B cell (primary cell): Measurements from ENCODE around the gene C1QTNF12. TPM values are rescaled to one million over a fixed set of nuclear protein-coding genes. Genes with fewer than 3 reads are reported as not detected.
A peak's percentile ranks its signal among the peaks of the same experiment; 100 is the strongest.

Source experiments
- ATAC-seq: fragments of 200-7000 bp; cut with Tn5 transposase; one replicate; pipeline ENCODE4 v1.10.0; 2021; ENCODE audit warnings: low read depth, mild to moderate bottlenecking, moderate number of reproducible peaks, moderate library complexity
- CTCF ChIA-PET: fragments of 350-600 bp; sonication (Branson Sonifier 250); formaldehyde crosslinking; loops from one replicate; lab custom pipeline; 2021; ENCODE audit warnings: antibody characterized with exemption, inconsistent platforms; lab: Charles Lee
- POLR2A ChIA-PET: fragments of 350-600 bp; sonication (Branson Sonifier 250); formaldehyde crosslinking; loops from one replicate; lab custom pipeline; 2021; ENCODE audit warnings: antibody characterized with exemption; lab: Charles Lee
- DNase-seq: peaks from one replicate; pipeline ENCODE4 v3.0.0; 2013
- H2AFZ ChIP-seq: 2 replicates; pipeline ENCODE4 v1.6.1; 2012; ENCODE audit warnings: mild to moderate bottlenecking, low read depth, low read length; ENCODE audit not compliant: insufficient read depth, poor library complexity, severe bottlenecking
- H3K27ac ChIP-seq, 2 donors: 1 replicate in 1 of 2; 2 replicates in 1 of 2; pipeline ENCODE4 v1.5.1; 2012 to 2013; ENCODE audit warnings: low read length in 2 of 2, mild to moderate bottlenecking in 2 of 2, moderate library complexity in 1 of 2
- H3K27me3 ChIP-seq, 4 experiments: fragments of 200-600 bp in 1 of 4; sonication (generic) in 1 of 4; replicated peaks in 1 of 4; 1 replicate in 2 of 4; 2 replicates in 2 of 4; pipeline versions ENCODE4 v1.6.1 to v1.7.0; 2013 to 2016; ENCODE audit warnings: low read length in 3 of 4, mild to moderate bottlenecking in 2 of 4, mixed read lengths in 1 of 4, moderate library complexity in 1 of 4; ENCODE audit not compliant: insufficient read depth in 4 of 4, control insufficient read depth in 3 of 4; ENCODE audit errors: control extremely low read depth in 1 of 4
- H3K36me3 ChIP-seq, 2 experiments: replicated peaks in 1 of 2; 1 replicate in 1 of 2; 2 replicates in 1 of 2; pipeline versions ENCODE4 v1.6.1 to v1.7.1; 2013; ENCODE audit warnings: low read length in 1 of 2; ENCODE audit not compliant: insufficient read depth in 2 of 2, control insufficient read depth in 1 of 2; ENCODE audit errors: control extremely low read depth in 1 of 2, extremely low read depth in 1 of 2
- H3K4me1 ChIP-seq, 2 donors: fragments of 200-600 bp in 1 of 2; sonication (generic) in 1 of 2; 1 replicate in 1 of 2; 2 replicates in 1 of 2; pipeline versions ENCODE4 v1.5.1 to v1.6.1; 2013 to 2017; ENCODE audit warnings: low read length in 2 of 2; ENCODE audit not compliant: control insufficient read depth in 2 of 2, insufficient read depth in 2 of 2
- H3K4me2 ChIP-seq: replicated peaks from 2 replicates; pipeline ENCODE3; 2012; ENCODE audit warnings: mild to moderate bottlenecking, low read depth, low read length; ENCODE audit not compliant: poor library complexity, severe bottlenecking
- H3K4me3 ChIP-seq, 5 experiments: fragments of 200-600 bp in 1 of 5; sonication (generic) in 1 of 5; 1 replicate in 3 of 5; 2 replicates in 2 of 5; pipeline versions ENCODE4 v1.5.1 to v1.7.0; 2011 to 2016; ENCODE audit warnings: low read length in 4 of 5, mild to moderate bottlenecking in 4 of 5, low read depth in 2 of 5, control low read depth in 1 of 5, moderate library complexity in 1 of 5; ENCODE audit not compliant: insufficient read depth in 1 of 5; ENCODE audit errors: control extremely low read depth in 1 of 5, extremely low read depth in 1 of 5
- H3K79me2 ChIP-seq: fragments of 200-600 bp; sonication (generic); one replicate; pipeline ENCODE4 v1.6.0; 2016; ENCODE audit warnings: low read length; ENCODE audit not compliant: control insufficient read depth, insufficient read depth
- H3K9ac ChIP-seq: fragments of 200-600 bp; sonication (generic); 2 replicates; pipeline ENCODE4 v1.6.1; 2017; ENCODE audit warnings: mild to moderate bottlenecking, low read length, moderate library complexity
- H3K9me3 ChIP-seq, 3 donors: one replicate each; pipeline versions ENCODE4 v1.6.1 to v1.7.1; 2013; ENCODE audit warnings: low read length in 2 of 3; ENCODE audit not compliant: control insufficient read depth in 2 of 3, insufficient read depth in 1 of 3; ENCODE audit errors: control extremely low read depth in 1 of 3
- H4K20me1 ChIP-seq: 2 replicates; pipeline ENCODE4 v1.6.0; 2012; ENCODE audit warnings: mild to moderate bottlenecking, low read length; ENCODE audit not compliant: insufficient read depth, control insufficient read depth, poor library complexity, severe bottlenecking
- H3K27ac Mint-ChIP-seq: one replicate; pipeline ENCODE4 v1.8.0; 2021; ENCODE audit warnings: mixed read lengths
- H3K27me3 Mint-ChIP-seq: one replicate; pipeline ENCODE4 v1.8.0; 2021; ENCODE audit warnings: mixed read lengths
- H3K4me1 Mint-ChIP-seq: one replicate; pipeline ENCODE4 v1.8.0; 2021; ENCODE audit warnings: mixed read lengths
- H3K4me3 Mint-ChIP-seq: one replicate; pipeline ENCODE4 v1.8.0; 2021; ENCODE audit warnings: mixed read lengths
- H3K9me3 Mint-ChIP-seq: one replicate; pipeline ENCODE4 v1.8.0; 2022; ENCODE audit warnings: mixed read lengths; ENCODE audit not compliant: insufficient read depth
- EZH2 ChIP-seq: IDR thresholded peaks from 2 replicates; pipeline ENCODE4 v1.6.1; 2012; ENCODE audit warnings: borderline replicate concordance, low read depth, mild to moderate bottlenecking, moderate library complexity, low read length; ENCODE audit not compliant: insufficient read depth, poor library complexity, severe bottlenecking
- WGBS: methylation state at CpG from one replicate; pipeline ENCODE4 v1.1.5; 2013; ENCODE audit warnings: missing lambda C conversion rate; ENCODE audit not compliant: insufficient coverage; 5-methylcytosine and 5-hydroxymethylcytosine counted together
- intact Hi-C: fragments of 100-400 bp; cut with micrococcal nuclease; formaldehyde crosslinking; loops from one replicate; pipeline ENCODE4 v1.10.0; 2022
- polyA plus RNA-seq: library from polyadenylated mRNA; depleted of rRNA; stranded (reverse); fragments of >200 nt; gene quantifications from 2 replicates; pipeline ENCODE4 v1.2.3, GENCODE V29; 2012
- total RNA-seq, 2 donors: library from RNA; stranded (reverse); fragments of 120-200 nt in 1 of 2; gene quantifications; 1 replicate in 1 of 2; 2 replicates in 1 of 2; pipeline versions ENCODE4 v1.2.3 to v1.2.4, GENCODE V29; 2013 to 2022
- TF ChIP-seq, protein P1 (sequence below): fragments of 200-600 bp; IDR thresholded peaks from one replicate; pipeline ENCODE4 v1.8.0; 2022; ENCODE audit warnings: antibody characterized with exemption, mild to moderate bottlenecking

C1QTNF12 gene
- total and polyA plus RNA-seq, 2 donors (not counting 1 experiment from before 2014, with no cell fraction given), result 1.2 to 3.2 TPM

DNA sequence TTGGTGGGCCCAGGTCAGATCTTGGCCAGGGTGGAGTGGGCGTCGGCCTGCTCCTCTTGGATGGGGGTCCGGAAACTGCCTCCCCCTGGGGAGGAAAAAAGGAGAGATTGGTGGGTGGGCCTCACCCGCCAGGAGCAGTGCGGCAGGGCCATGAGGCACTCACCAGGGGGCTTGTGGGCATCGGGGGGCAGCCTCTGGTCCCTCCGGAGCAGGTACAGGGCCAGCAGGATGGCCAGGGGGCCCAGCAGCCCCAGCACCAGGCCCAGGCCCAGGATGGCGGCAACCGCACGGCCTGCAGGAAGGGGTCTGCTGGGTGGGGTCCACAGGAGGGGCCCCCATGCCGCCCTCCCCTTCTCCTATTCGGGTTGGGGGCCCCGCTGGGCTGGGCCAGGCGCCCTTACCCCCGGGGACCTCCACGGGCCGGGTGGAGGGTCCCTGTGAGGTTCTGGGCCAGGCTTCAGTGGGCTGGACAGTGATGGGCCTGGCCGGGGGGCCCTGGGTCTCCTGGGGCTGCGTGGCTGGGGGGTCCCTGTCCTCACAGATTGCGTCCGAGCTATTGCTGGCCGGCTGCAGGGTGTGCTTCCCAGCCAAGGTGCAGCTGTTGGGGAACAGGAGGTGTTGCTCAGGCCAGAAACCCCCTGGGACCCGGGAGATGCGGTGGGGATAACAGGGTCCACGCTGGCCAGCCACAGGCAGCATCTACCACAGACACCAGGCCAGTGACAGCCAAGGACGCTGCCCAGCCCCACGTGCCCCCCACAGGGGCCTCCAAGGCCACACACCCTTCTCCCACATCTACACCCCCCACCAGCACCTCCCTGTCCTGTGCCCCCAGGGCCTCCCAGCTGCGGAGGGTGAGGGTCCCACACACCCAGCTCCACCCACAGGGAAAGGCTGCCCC, 34.7 kb downstream of the C1QTNF12 start:
- Histone ChIP-seq H3K4me1 (peaks cover 62 to 73% of the 10 kb centered on the region in 2 donors), H3K9ac (no peak overlapping the region), H3K4me2 (peak overlapping the region; percentile 42), H2AFZ (no peak overlapping the region), H3K36me3 (peaks cover 0 to 4% of the 10 kb centered on the region in 2 experiments), H3K27me3 (peaks cover 0 to 40% (median 14%) of the 10 kb centered on the region in 4 experiments), H3K79me2 (no peaks in the 10 kb centered on the region), H3K9me3 (peaks cover 0 to 18% (median 0%) of the 10 kb centered on the region in 3 donors), H3K27ac (no peak overlapping the region), H3K4me3 (no peak overlapping the region), H4K20me1 (peaks cover 13% of the 10 kb centered on the region)
- POLR2A ChIA-PET, result interaction anchor here (0.7 kb wide), 1 partner anchor 96 kb away, joined by 3 read pairs; the partner anchor contains the start of gene C1orf159
- intact Hi-C loops, result no loop called here
- Mint-ChIP-seq H3K4me3 (peak overlapping the region; percentile 34), H3K4me1 (peaks cover 42% of the 10 kb centered on the region), H3K9me3 (no peaks in the 10 kb centered on the region), H3K27ac (no peak overlapping the region), H3K27me3 (peaks cover 9% of the 10 kb centered on the region)
- ATAC-seq (no peak), DNase-seq (no peak)
- TF ChIP-seq EZH2, result no peak
- TF ChIP-seq, protein P1, sequence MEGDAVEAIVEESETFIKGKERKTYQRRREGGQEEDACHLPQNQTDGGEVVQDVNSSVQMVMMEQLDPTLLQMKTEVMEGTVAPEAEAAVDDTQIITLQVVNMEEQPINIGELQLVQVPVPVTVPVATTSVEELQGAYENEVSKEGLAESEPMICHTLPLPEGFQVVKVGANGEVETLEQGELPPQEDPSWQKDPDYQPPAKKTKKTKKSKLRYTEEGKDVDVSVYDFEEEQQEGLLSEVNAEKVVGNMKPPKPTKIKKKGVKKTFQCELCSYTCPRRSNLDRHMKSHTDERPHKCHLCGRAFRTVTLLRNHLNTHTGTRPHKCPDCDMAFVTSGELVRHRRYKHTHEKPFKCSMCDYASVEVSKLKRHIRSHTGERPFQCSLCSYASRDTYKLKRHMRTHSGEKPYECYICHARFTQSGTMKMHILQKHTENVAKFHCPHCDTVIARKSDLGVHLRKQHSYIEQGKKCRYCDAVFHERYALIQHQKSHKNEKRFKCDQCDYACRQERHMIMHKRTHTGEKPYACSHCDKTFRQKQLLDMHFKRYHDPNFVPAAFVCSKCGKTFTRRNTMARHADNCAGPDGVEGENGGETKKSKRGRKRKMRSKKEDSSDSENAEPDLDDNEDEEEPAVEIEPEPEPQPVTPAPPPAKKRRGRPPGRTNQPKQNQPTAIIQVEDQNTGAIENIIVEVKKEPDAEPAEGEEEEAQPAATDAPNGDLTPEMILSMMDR, result no peak
- CTCF ChIA-PET, result interaction anchor here (1.1 to 1.2 kb wide), 2 partner anchors 39 to 89 kb away, joined by 3 read pairs; no protein-coding TSS in a partner anchor
- 83% methylated on average over 25 of the region's 28 CpGs for WGBS
